ENCODE measurements around the gene KPNA5.

KPNA5 gene

DNA sequence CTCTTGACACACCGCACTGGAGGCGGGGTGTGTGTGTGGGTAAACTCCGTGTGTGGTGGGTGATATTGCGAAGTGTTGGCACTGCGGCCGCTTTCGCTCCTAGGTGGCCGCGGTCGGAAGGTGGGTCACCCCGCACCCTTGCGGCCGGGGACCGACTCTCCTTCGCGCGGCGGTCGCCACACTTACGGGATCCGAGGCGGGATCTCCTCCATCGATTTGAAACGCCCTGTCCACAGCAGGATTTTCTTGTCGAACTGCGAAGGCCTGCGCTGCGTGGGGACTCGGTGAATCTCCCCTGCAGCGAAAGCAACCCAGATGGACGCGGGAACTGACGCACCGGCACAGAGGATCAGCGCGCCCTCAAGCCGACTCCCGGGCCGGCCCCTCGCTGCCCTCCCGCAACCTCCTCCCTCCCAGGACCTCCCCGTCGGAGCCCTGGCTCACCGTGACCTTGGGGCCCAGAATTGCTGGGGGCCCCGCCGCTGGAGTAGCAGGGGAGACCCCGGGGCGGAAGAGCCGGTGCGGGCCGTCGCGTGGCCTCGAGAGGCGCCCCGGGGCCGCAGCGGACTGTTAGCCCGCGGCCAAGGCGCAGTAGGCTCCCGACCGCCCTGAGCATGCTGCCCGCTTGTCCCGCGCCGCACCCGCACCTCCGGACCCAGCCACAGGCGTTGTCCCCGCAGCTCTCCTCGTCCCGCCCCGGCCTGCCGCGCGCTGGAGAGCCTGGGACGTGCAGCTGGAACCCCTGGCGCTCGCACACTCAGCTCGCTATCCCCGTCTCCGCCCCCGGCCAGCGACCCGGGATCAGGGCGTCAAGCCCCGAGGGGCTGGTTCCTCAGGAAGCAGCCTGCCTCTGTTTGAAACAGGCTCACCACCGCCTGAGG, 84.2 kb downstream of the KPNA5 start, which contains the start of gene FAM162B:
TSS of gene FAM162B (minus strand) at position 759 of the 881 bp plus-strand sequence. CDS start at position 616, 143 bp downstream.
- peak within 1 kb of the TSS; percentile 73 for H3K4me3 ChIP-seq
- peak within 1 kb of the TSS in 1 of 2 donors; percentile 22 for H3K27ac ChIP-seq
- no peak for DNase-seq (ENCODE audit: low spot score)
- TF ChIP-seq, protein P1, sequence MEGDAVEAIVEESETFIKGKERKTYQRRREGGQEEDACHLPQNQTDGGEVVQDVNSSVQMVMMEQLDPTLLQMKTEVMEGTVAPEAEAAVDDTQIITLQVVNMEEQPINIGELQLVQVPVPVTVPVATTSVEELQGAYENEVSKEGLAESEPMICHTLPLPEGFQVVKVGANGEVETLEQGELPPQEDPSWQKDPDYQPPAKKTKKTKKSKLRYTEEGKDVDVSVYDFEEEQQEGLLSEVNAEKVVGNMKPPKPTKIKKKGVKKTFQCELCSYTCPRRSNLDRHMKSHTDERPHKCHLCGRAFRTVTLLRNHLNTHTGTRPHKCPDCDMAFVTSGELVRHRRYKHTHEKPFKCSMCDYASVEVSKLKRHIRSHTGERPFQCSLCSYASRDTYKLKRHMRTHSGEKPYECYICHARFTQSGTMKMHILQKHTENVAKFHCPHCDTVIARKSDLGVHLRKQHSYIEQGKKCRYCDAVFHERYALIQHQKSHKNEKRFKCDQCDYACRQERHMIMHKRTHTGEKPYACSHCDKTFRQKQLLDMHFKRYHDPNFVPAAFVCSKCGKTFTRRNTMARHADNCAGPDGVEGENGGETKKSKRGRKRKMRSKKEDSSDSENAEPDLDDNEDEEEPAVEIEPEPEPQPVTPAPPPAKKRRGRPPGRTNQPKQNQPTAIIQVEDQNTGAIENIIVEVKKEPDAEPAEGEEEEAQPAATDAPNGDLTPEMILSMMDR (IDR thresholded peaks at IDR 0.05) = no peak

DNA sequence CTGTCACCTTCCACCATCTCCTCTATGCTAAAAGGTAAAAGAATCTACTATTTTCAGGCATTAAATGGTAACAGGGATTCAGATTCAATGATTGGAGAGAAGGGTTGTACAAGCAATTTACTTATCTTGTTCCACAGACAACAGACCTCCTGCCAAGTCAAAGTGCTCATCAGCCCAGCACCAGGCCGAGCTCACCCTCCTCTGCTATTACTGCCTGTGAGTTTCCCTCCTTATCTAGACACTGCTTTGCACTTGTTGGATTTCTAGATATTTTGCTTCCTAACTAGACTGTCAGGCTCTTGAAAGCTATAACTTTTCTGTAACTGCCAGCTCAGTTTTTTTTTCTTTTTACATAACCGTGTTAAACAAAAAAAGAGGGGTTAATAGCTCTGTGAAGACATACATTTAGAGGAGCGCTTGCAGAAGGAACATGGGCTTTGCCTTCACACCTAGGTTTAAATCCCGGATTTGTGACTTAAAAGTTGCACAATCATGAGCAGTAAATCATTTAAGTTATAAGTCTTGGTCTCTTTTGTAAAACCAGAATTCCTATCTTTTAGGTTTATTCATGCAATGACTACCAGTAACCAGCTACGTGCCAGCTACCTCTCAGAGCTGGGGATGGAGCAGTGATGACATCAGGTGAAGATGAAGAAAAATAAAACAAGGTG, 85.6 kb downstream of the KPNA5 start:
- no peak overlapping the region for H3K4me3 ChIP-seq
- TF ChIP-seq, protein P1 (IDR thresholded peaks at IDR 0.05) = no peak
- H3K27ac ChIP-seq = no peak overlapping the region
- no peak for DNase-seq (ENCODE audit: low spot score)

DNA sequence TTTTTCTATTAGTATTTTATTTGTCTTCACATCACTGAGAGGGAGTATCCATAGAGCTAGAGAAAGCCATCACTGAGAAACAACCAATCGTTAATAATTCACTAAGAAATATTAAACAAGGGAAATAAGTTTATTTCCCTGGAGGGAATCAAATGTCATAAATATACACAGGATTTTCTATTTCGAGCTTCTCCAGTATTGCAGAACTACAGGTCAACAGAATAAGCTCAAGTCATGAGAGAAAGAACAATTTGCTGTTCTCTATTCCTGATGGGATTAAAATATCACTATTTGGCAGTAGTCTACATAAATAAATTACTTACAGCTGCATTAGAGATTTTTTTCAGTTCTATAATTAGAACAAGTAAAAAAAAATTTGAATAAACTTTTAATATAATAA, 86.7 kb downstream of the KPNA5 start:
- DNase-seq (ENCODE audit: low spot score) = no peak
- Histone ChIP-seq H3K4me3 (no peak overlapping the region), H3K27ac (no peak overlapping the region)
- TF ChIP-seq, protein P1 (IDR thresholded peaks at IDR 0.05) = no peak

DNA sequence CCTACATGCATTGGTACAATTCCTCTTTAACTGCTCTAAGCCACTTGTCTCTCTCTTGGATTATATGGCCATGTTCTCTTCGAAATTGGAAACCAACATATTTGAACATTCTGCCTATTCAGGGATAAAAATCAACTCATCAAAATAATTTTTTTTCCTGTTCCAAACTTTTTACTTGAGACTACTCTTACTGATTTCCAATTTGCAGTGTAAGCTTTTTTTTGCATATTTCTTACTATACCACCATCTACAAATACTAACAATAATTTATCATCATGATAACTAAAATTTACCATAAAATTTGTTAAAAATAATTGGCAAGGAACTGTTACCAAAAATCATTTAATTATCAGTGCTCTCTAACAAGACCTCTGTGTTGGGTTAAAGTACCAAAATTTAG, 91.4 kb downstream of the KPNA5 start:
- TF ChIP-seq, protein P1 (IDR thresholded peaks at IDR 0.05) = no peak
- Histone ChIP-seq H3K4me3 (no peak overlapping the region), H3K27ac (no peak overlapping the region)
- no peak for DNase-seq (ENCODE audit: low spot score)

DNA sequence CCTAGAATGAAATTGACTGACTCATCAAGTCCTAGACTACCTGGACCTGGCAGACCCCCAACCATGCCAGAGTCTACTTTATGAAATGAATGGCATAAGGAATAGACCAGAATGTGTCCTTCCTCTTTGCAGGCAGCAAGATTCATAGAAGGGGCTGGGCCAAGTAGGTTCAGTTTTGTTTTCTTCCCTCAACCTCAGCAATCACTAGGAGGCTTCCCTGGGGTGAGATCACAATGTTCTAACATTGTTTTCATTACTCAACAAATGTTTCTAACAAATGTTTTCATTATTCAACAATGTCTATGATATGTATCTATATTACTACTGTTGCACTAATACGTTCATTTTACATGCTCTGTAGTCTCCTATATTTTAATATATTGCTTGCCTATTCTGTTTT, 92.9 kb downstream of the KPNA5 start:
- Histone ChIP-seq H3K27ac (no peak overlapping the region), H3K4me3 (no peak overlapping the region)
- TF ChIP-seq, protein P1 (IDR thresholded peaks at IDR 0.05) = no peak
- DNase-seq (ENCODE audit: low spot score) = no peak

DNA sequence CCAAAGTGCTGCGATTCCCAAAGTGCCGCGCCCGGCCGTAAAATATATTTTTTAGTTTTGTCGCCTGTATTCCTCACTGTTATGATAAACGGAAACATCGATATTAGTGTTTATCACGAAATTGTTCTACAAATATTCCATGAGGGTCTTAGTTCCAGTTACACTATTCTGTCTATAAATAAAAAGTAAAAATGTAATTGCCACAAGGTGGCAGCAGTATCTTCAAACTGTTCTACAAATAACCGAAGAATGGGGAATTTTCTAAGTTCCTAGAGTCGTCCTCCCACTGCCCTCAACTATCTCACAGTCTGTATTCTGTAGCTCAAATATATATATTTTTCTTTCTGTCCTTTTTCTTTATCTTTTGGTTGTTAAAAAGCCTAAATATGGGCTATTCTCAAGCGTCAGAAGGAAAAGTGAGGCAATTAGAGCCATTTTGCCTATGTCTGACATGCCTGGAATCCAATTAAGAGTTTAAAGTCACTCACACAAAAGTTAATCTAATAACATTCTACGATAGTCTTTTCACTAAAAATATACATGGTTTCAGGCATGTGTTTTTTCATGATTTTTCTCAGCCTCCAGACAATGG, 98.7 kb downstream of the KPNA5 start:
- TF ChIP-seq, protein P1 (IDR thresholded peaks at IDR 0.05) = no peak
- no peak overlapping the region for H3K27ac ChIP-seq
- DNase-seq (ENCODE audit: low spot score) = no peak
- H3K4me3 ChIP-seq = no peak overlapping the region

Measured in coronary artery (tissue), 2 donors.